Endothelial cell of umbilical vein (primary cell): ENCODE measurements around the gene STARD4. TPM values are rescaled to one million over a fixed set of nuclear protein-coding genes. Genes with fewer than 3 reads are reported as not detected.

Experiments
- BruUV-seq: library from RNA; stranded (reverse); fragments of 400-500 nt; replicated peaks from 2 replicates; lab custom pipeline; 2021; lab: Mats Ljungman, UMichigan
- CTCF ChIA-PET: fragments of 300-600, 350-600 bp; sonication (Branson Sonifier 250); formaldehyde crosslinking; loops from one replicate; lab custom pipeline; 2021; ENCODE audit warnings: antibody characterized with exemption, inconsistent platforms; lab: Charles Lee
- POLR2A ChIA-PET: fragments of 300-600, 350-600 bp; sonication (Branson Sonifier 250); formaldehyde crosslinking; loops from one replicate; lab custom pipeline; 2021; ENCODE audit warnings: antibody characterized with exemption, inconsistent platforms; lab: Charles Lee
- DNase-seq: peaks from one replicate; pipeline ENCODE4 v3.0.0-alpha.2; 2011; ENCODE audit warnings: low read depth, low spot score
- FAIRE-seq: peaks from 2 replicates; lab custom pipeline; 2011; peaks lifted over from hg19 to GRCh38; lab: Jason Lieb, UNC
- H2AFZ ChIP-seq: 2 replicates; pipeline ENCODE4 v1.6.0; 2012; ENCODE audit warnings: low read depth, low read length, control low read depth, inconsistent platforms
- H3K27ac ChIP-seq: 2 replicates; pipeline ENCODE4 v1.5.1; 2011; ENCODE audit warnings: low read depth, mild to moderate bottlenecking, control low read depth, low read length, moderate library complexity; ENCODE audit not compliant: insufficient read depth
- H3K27me3 ChIP-seq, 2 experiments: 2 replicates each; pipeline versions ENCODE4 v1.6.0 to v1.6.1; 2011; ENCODE audit warnings: low read length in 2 of 2, mixed read lengths in 1 of 2; ENCODE audit not compliant: control insufficient read depth in 2 of 2, insufficient read depth in 2 of 2
- H3K36me3 ChIP-seq, 2 experiments: 2 replicates in 1 of 2; 3 replicates in 1 of 2; pipeline ENCODE4 v1.5.1; 2011; ENCODE audit warnings: low read length in 2 of 2, mild to moderate bottlenecking in 1 of 2, moderate library complexity in 1 of 2; ENCODE audit not compliant: control insufficient read depth in 2 of 2, insufficient read depth in 2 of 2; ENCODE audit errors: extremely low read depth in 1 of 2
- H3K4me1 ChIP-seq: 3 replicates; pipeline ENCODE4 v1.5.1; 2011; ENCODE audit warnings: mild to moderate bottlenecking, low read length; ENCODE audit not compliant: control insufficient read depth, insufficient read depth; ENCODE audit errors: extremely low read depth
- H3K4me2 ChIP-seq: 2 replicates; pipeline ENCODE4 v1.6.1; 2011; ENCODE audit warnings: low read length, control low read depth, mixed read lengths; ENCODE audit not compliant: insufficient read depth
- H3K4me3 ChIP-seq, 3 experiments: fragments of 200-600 bp in 1 of 3; sonication (generic), shearing (Covaris generic) in 1 of 3; replicated peaks in 1 of 3; 2 replicates each; pipeline ENCODE4 v1.5.1; 2011 to 2016; ENCODE audit warnings: control low read depth in 3 of 3, low read length in 3 of 3, mild to moderate bottlenecking in 2 of 3, inconsistent platforms in 1 of 3, low read depth in 1 of 3, moderate library complexity in 1 of 3; ENCODE audit not compliant: insufficient read depth in 1 of 3
- H3K79me2 ChIP-seq: 2 replicates; pipeline ENCODE4 v1.6.0; 2012; ENCODE audit warnings: low read length, inconsistent platforms; ENCODE audit not compliant: control insufficient read depth, insufficient read depth
- H3K9ac ChIP-seq: replicated peaks from 2 replicates; pipeline ENCODE3; 2011; ENCODE audit warnings: low read length, control low read depth; ENCODE audit not compliant: insufficient read depth; ENCODE audit errors: extremely low read depth
- H3K9me1 ChIP-seq: replicated peaks from 3 replicates; pipeline ENCODE4 v1.6.0; 2011; ENCODE audit warnings: mild to moderate bottlenecking, low read length; ENCODE audit not compliant: control insufficient read depth, insufficient read depth; ENCODE audit errors: extremely low read depth
- H3K9me3 ChIP-seq: replicated peaks from 2 replicates; pipeline ENCODE4 v1.5.1; 2012; ENCODE audit warnings: low read length, inconsistent platforms; ENCODE audit not compliant: control insufficient read depth, insufficient read depth
- H4K20me1 ChIP-seq: replicated peaks from 2 replicates; pipeline ENCODE3; 2011; ENCODE audit warnings: mild to moderate bottlenecking, low read length; ENCODE audit not compliant: control insufficient read depth, insufficient read depth; ENCODE audit errors: extremely low read depth
- CTCF ChIP-seq, 2 donors: IDR thresholded peaks; 1 replicate in 1 of 2; 2 replicates in 1 of 2; pipeline ENCODE4 v1.5.1; 2011; ENCODE audit warnings: low read length in 2 of 2, mild to moderate bottlenecking in 2 of 2, moderate library complexity in 2 of 2, control low read depth in 1 of 2, inconsistent platforms in 1 of 2, low read depth in 1 of 2; ENCODE audit not compliant: insufficient read depth in 1 of 2; ENCODE audit errors: extremely low read depth in 1 of 2
- EZH2 ChIP-seq: IDR thresholded peaks from 2 replicates; pipeline ENCODE4 v1.6.1; 2012; ENCODE audit warnings: borderline replicate concordance, low read depth, mild to moderate bottlenecking, moderate library complexity, low read length, inconsistent platforms; ENCODE audit not compliant: severe bottlenecking
- FOS ChIP-seq: IDR thresholded peaks from 2 replicates; pipeline ENCODE4 v1.6.1; 2011; ENCODE audit warnings: mild to moderate bottlenecking, low read length, moderate library complexity, borderline replicate concordance; ENCODE audit not compliant: insufficient read depth
- GATA2 ChIP-seq: IDR thresholded peaks from 2 replicates; pipeline ENCODE4 v1.7.0; 2011; ENCODE audit warnings: low read depth, mild to moderate bottlenecking, moderate library complexity, mixed read lengths, low read length; ENCODE audit not compliant: insufficient read length, insufficient read depth
- JUN ChIP-seq: IDR thresholded peaks from 2 replicates; pipeline ENCODE4 v1.6.1; 2011; ENCODE audit warnings: borderline replicate concordance, low read depth; ENCODE audit not compliant: insufficient read length, insufficient read depth
- MYC ChIP-seq: IDR thresholded peaks from one replicate; pipeline ENCODE4 v1.6.1; 2011; ENCODE audit warnings: mild to moderate bottlenecking, low read depth, low read length
- POLR2A ChIP-seq: IDR thresholded peaks from 2 replicates; pipeline ENCODE4 v1.6.1; 2012; ENCODE audit warnings: low read depth, mild to moderate bottlenecking, control low read depth, low read length
- POLR2AphosphoS5 ChIP-seq: IDR thresholded peaks from 2 replicates; pipeline ENCODE4 v1.6.1; 2012; ENCODE audit warnings: low read depth, mild to moderate bottlenecking, control low read depth, low read length, moderate library complexity; ENCODE audit not compliant: insufficient read depth
- dilution Hi-C: fragments of 300-500 bp; cut with MboI; formaldehyde crosslinking; loops from one replicate; pipeline ENCODE4 v1.15.0; 2019; ENCODE audit warnings: low sequenced_read_pairs; ENCODE audit not compliant: extremely low pct_ligation_motif_present
- intact Hi-C: fragments of 100-400 bp; cut with micrococcal nuclease; formaldehyde crosslinking; loops from one replicate; pipeline ENCODE4 v1.10.0; 2022
- polyA plus RNA-seq, 4 experiments: library from polyadenylated mRNA; depleted of rRNA in 3 of 4; stranded (reverse) in 3 of 4; unstranded in 1 of 4; fragments of >200 nt; gene quantifications; 2 replicates each; pipeline versions ENCODE4 v1.2.1 to v1.2.3, GENCODE V29; 2011 to 2012; ENCODE audit warnings: missing spikeins in 1 of 4
- total RNA-seq: library from RNA; stranded (reverse); gene quantifications from 2 replicates; pipeline ENCODE4 v1.2.3, GENCODE V29; 2021
- TF ChIP-seq, protein P1 (sequence below): IDR thresholded peaks from 2 replicates; pipeline ENCODE4 v1.6.1; 2011; ENCODE audit not compliant: insufficient read depth, insufficient read length

Gene STARD4
- total and polyA plus RNA-seq, 2 donors (not counting 3 experiments of a cell fraction or from before 2014, with no cell fraction given): 33.6 to 77.1 TPM

GRCh38 chr5:111498346-111498745 lies 14.0 kb downstream of the STARD4 start:
- Histone ChIP-seq H3K36me3 (peaks cover 2 to 48% of the 10 kb centered on the region in 2 experiments), H3K4me1 (no peaks in the 10 kb centered on the region), H3K4me2 (no peak overlapping the region), H2AFZ (no peak overlapping the region), H3K9me3 (no peaks in the 10 kb centered on the region), H3K27ac (no peak overlapping the region), H3K27me3 (no peaks in the 10 kb centered on the region), H3K9me1 (no peaks in the 10 kb centered on the region), H3K4me3 (no peak overlapping the region), H3K79me2 (peaks cover 40% of the 10 kb centered on the region), H4K20me1 (peaks cover 4% of the 10 kb centered on the region), H3K9ac (no peak overlapping the region)
- dilution Hi-C loops: no loop called here
- intact Hi-C loops: no loop called here
- BruUV-seq: no TSS peak
- DNase-seq (no peak), FAIRE-seq (no peak)
- ChIA-PET POLR2A (no interaction called here), CTCF (no interaction called here)
- TF ChIP-seq POLR2A (no peak), EZH2 (no peak), CTCF (IDR thresholded peaks at IDR 0.05; ENCODE audit: extremely low read depth in 1 of 2, insufficient read depth in 1 of 2, low read depth in 1 of 2, low read length in 2 of 2) (no peak)

- ChIA-PET CTCF (interaction anchor here (1.5 kb wide), 1 partner anchor 36 kb away, joined by 6 read pairs; no protein-coding TSS in a partner anchor), POLR2A (no interaction called here)
- Histone ChIP-seq H4K20me1 (no peaks in the 10 kb centered on the region), H3K4me2 (no peak overlapping the region), H3K4me1 (no peaks in the 10 kb centered on the region), H3K4me3 (no peak overlapping the region), H2AFZ (no peak overlapping the region), H3K9me1 (no peaks in the 10 kb centered on the region), H3K27ac (no peak overlapping the region), H3K79me2 (peaks cover 14% of the 10 kb centered on the region), H3K27me3 (no peaks in the 10 kb centered on the region), H3K9me3 (no peaks in the 10 kb centered on the region), H3K9ac (no peak overlapping the region), H3K36me3 (peaks cover 2 to 38% of the 10 kb centered on the region in 2 experiments)
- BruUV-seq: no TSS peak
- peak; percentile 17 for DNase-seq
- intact Hi-C loops: no loop called here
- no peak for TF ChIP-seq GATA2
- no peak for TF ChIP-seq POLR2A
- TF ChIP-seq, protein P1, sequence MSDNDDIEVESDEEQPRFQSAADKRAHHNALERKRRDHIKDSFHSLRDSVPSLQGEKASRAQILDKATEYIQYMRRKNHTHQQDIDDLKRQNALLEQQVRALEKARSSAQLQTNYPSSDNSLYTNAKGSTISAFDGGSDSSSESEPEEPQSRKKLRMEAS: no peak
- TF ChIP-seq MYC: no peak
- TF ChIP-seq POLR2AphosphoS5: no peak
- no peak for TF ChIP-seq FOS
- TF ChIP-seq CTCF (IDR thresholded peaks at IDR 0.05; ENCODE audit: extremely low read depth in 1 of 2, insufficient read depth in 1 of 2, low read depth in 1 of 2, low read length in 2 of 2): no peak
- no peak for TF ChIP-seq JUN
- no peak for TF ChIP-seq EZH2
- dilution Hi-C loops: no loop called here
- no peak for FAIRE-seq
Measured at GRCh38 chr5:111495159-111495558, 17.2 kb downstream of the STARD4 start.
